HG03135 (cell line): ENCODE results near the gene SDK2.
"Not testable (repeated sequence)": the region's sequence is repeated elsewhere in the genome, so short reads cannot be mapped to it uniquely, and the experiment has no call there.

Source experiments
- ATAC-seq: cut with Tn5 transposase; IDR thresholded peaks from one replicate; pipeline ENCODE4 v1.9.1; 2021; ENCODE audit warnings: mild to moderate bottlenecking, moderate library complexity; ENCODE audit not compliant: unreplicated experiment

Gene SDK2

DNA sequence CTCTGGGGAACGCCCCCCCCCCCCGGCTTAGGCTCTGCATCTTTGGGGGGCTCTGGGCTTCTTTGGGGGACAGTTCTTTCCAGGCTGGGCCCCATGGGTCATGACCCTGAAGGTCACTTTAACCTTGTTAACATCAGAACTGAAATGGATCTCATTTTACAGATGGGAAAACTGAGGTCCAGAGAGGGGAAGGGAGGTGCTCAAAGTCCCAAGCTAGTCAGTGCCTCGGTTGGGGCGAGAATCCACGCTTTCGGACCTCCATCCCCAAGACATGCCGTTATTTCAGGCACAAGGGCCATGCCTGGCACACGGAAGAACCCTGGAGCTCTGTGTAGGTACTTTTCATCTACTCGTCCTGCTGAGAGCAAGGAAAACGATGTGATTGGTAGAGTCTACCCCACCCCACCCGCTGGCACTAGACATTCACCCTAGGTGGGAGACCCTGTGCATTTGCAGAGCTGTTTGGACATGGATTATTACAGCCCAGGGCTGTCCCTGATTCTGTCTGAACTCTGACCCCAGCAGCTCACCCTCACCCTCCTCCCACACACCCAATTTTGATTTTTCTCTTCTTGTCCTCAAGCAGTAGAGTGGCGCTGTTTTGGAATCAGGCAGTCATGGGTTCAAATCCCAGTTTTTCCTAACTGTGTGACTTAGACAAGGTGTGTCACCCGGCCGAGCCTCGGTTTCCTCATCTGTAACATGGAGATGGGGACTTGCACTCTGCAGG lies 177.4 kb downstream of the SDK2 start:
- no peak for ATAC-seq

DNA sequence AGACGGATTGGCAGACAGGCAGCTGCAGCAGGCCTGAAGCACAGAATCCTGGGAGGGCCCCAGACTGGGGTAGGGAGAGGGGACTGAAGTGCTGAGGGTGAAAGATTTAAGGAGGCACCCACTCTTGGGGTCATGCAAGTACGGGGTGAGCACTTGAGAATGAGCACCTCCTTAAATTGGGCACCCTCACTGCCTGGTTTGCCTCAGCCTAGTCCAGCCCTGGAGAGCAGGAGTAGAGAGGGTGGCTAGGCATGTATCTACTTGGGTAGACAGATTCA lies 178.4 kb downstream of the SDK2 start:
- ATAC-seq: no peak

DNA sequence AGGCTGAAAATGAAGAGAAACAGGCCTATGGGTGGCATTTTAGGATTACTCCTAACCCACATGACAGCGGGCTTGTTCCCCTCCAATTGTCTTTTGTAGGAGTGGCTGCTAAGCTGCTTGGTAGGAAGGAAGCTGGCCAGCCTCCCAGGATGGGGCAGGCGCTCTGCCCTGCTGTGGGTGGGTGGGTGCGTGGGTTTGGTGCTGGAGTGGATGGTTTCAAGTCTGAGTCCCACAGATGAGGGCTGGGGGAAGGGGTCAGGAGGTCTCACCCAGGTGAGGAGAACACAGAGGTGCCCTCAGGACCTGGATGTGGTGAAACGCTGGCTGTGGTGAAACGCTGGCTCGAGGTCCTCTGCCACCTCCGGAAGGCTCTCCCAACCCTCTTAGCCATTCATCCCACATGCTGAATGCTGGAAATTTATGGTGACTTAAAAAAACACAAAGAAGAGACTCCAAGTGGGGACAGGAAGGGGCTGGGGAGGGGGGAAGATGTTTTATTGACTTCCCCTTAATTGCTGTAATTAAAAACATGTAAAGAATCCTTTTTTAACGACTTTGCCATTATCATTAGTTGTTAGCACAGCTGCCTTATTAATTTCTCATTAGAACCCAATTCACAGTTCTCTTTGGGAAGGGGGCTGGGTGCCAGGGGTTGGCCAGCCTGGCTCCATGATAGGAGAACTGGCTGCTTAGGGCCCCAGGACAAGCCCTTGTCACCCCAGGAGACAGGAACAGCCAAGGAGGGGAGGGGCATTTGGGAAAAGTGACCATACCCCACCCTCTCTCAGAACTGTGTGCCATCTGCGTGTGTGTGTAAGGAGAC lies 178.9 kb downstream of the SDK2 start:
- ATAC-seq: no peak

GRCh38 chr17:73464447-73464846 lies 179.8 kb downstream of the SDK2 start:
- no peak for ATAC-seq

DNA sequence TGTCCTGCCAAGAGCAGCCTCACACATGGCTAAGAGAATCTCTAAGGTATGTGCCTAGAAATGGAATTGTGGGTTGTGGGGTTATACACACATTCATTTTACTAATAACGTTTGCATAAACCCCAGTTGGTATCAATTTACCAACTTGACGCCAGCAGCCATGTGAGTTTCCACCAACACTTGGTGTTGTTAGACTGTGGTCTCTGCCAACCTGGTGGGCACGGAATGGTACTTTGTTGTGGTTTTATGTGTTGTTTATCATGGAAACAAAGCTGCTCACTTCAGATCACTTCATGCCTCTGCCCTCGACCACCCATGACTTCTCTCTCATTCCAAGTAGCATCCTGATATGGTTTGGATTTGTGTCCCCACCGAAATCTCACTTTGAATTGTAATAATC lies 180.4 kb downstream of the SDK2 start:
- ATAC-seq: no peak

GRCh38 chr17:73462823-73463222 lies 181.4 kb downstream of the SDK2 start:
- no peak for ATAC-seq

- ATAC-seq: no peak
Observed at GRCh38 chr17:73459980-73460379, 184.3 kb downstream of the SDK2 start.

DNA sequence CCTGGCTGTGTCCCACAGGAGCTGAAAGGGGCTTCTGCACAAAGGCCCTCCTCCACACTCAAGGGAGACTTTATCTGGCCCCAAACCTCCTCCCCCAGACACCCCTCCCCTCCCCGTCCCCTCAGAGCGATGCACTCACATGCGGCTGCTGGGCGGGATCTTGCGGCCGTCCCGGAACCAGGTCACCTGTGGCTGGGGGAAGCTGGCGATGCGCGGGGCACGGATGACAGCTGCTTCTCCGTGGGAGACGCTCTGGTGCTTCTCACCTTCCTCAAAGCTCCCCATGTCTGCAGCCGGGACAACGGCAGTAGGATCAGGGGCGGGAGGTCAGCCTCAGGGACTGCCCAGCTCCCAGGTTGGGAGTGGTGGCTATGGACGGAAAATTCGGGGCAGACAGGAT lies 188.5 kb downstream of the SDK2 start:
- no peak for ATAC-seq

DNA sequence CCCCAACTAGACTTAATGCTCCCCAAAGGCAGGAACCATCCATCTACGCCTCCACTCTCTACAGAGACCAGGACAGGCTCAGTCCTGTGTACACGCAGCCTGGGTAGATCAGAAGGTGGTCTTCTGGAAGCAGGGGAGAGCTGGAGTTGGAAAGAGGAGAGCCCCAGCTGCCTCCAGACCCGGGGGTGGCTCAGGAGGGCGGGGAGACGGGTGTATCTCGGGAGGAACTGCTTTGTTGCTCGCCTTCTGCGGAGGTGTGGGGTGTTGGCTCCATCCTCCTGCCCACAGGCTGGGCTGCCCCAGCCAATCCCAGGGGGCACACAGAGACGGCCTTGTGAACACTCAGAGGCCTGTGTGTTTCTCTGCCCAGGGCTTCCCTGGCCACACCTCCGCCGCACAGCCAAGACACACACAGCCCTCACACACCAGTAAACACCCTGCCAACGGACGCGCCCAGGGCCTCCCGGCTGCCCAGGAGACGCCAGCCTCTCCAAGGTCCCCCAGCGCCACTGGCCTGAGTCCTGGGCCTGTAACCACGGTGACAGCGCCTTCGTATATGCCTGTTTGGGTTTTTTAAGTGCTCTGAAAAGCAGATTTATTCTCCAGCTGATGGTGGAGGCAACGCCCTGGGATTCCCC lies 189.1 kb downstream of the SDK2 start:
- no peak for ATAC-seq

- not testable (repeated sequence) for ATAC-seq
Observed at GRCh38 chr17:73453494-73453893, 190.8 kb downstream of the SDK2 start.

GRCh38 chr17:73453090-73453489 lies 191.2 kb downstream of the SDK2 start:
- no peak for ATAC-seq

DNA sequence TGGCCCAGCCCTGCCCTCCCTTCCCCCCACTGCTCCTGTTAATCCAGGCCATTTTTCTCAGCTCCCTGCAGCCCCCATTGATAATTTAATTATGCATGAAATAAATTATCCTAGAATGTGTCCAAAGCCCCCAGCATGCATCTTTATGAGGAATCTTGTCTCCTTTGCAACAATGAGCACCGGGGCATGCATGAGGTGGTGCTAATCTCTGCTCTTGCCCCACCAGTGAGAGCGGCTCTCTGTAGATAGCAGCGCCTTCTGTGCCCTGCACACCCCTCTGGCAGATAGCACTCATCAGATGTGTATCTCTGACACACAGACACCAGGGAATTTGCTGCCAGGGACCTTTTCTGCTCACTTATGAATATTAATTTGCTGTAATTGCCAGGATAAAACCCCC lies 192.2 kb downstream of the SDK2 start:
- ATAC-seq: no peak

GRCh38 chr17:73447319-73447718 lies 196.9 kb downstream of the SDK2 start:
- ATAC-seq: no peak

GRCh38 chr17:73446617-73447016 lies 197.6 kb downstream of the SDK2 start:
- ATAC-seq: no peak

DNA sequence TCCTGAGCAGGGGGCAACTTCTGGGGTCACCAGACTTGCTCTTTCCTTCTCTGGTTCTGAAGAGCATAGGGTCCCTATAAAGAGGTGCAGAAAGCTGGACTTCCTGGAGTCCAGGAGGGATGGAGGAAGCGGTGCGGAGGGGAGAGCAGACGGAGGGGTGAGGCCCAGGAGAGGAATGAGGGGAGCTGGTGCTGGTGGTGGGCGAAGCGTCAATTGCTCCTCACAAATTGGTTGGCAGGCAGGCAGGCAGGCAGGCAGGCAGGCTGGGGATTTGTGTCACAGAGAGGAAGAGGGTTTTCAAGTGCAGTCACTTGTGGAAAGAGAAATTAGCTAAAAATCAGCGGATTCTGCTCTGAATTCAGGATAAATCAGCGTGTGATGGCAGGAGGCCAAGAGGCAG lies 198.8 kb downstream of the SDK2 start:
- ATAC-seq: no peak

DNA sequence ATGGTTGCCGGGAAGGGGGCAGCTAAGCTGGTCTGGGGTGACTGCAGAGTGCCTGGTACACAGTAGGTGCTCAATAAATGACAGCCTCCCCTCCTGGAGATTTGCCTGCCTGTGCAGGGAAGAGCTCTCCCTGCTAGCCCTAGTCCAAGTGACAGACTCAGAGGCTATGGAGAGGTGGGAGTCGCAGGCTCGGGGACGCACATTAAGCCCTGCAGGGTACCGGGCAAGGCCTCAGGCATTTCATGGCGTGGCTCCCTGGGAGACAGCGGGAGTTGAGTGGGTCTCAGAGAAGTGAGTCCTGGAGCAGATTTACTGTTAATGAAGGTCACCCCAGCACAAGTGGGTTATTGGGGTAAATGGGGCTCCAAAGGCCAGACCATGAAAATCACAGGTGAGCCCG lies 200.2 kb downstream of the SDK2 start:
- no peak for ATAC-seq

DNA sequence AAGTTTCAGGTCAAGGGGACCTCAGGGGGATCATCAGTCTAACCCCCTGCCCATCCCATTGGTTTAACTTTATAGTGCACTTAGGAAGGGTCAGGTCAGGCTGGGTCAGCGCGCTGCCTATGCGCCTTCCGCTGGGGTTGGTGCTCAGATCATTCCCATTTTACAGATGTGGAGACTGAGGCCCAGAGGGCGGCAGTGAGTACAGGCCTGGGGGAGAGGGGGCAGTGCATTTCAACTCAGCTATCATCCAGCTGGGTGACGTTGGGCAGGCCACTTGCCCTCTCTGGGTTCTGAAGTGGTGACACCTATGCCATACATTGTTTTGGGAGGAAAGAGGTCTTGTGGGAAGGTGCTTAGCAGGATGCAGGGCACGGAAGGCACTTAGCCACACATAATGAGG lies 204.6 kb downstream of the SDK2 start:
- no peak for ATAC-seq

DNA sequence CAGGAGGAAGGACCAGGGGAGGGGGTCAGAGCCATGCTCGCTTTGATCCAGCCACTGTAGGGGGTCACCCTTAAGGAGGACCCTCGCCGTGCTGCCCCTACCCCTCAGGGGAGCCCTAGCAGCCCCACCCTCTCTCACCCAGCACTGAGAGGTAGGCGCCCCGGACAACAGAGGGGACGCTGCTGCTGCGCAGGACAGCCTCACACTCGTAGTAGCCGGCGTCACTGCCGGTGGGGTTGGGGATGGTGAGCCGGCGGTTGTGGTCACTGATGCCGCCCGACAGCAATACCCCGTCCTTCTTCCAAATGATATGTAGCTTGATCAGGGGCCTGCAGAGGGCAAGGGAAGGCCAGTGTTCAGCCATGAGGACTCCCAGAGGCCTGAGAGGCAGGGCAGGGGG lies 206.4 kb downstream of the SDK2 start:
- ATAC-seq: no peak

DNA sequence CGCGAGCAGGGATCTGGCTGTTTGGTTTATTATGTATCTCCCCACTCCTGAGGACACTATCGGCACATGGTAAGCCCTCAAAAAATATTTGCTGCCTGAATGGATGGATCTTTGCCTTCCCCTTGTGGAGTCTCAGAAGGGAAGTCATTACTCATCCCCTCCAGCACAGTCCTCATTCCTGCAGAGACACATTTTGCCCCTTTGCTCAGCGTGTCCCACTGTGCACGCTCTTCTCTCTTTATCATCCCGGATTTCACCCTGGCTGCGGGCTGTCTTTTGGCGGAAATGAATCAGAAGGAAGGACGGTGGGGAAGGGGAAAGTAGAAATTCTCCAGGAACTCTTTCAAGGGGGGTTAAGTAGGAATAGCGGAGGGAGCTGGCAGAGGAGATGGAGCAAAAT lies 207.3 kb downstream of the SDK2 start:
- no peak for ATAC-seq

- no peak for ATAC-seq
Observed at GRCh38 chr17:73435412-73435811, 208.8 kb downstream of the SDK2 start.

DNA sequence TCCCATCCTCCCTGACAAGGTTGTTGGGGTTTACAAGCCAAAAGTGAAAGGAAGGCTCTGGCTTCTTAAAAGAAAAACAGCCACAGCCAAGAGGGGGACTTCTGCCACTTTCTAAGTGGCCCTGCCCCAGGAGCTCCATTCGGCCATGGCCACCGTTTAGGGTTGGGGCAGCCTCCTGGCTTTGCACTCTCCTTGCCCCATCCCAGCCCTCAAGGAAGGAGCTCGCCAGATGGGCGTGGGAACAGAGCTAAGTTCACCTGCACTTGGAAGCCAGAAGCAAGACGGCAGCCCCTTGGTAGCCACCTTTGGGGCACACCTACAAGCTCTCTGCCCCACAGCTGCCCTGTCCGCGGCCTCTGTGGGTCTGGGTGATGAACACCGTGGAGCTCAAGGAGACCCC lies 210.1 kb downstream of the SDK2 start:
- ATAC-seq: no peak

GRCh38 chr17:73433501-73433900 lies 210.7 kb downstream of the SDK2 start:
- no peak for ATAC-seq
